Measurements from ENCODE around the gene ZFAND6. TPM values are rescaled to one million over a fixed set of nuclear protein-coding genes. Genes with fewer than 3 reads are reported as not detected.

ZFAND6 gene
- total RNA-seq, 1 donor from 2014 or later: 84.9 TPM

DNA sequence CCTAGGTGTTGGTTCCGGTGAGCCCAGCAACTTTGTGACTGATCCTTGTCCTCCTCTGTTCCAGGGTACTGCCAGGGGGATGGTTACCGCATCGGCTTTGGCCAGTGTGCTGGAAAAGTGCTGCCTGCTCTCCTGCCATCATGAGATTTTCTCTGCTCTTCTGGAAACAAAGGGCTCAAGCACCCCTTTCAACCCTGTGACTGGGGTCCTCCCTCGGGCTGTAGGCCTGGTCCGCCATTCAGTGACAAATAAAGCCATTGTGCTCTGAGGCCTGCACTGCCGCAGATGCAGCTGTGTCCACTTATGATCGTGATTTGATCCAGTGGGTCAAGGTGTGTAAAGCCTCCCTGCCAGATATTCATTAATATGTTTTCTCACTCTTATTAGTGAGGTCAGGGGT, 126.6 kb downstream of the ZFAND6 start:
- no peak for DNase-seq (ENCODE audit: extremely low read depth, low read depth, low spot score)

DNA sequence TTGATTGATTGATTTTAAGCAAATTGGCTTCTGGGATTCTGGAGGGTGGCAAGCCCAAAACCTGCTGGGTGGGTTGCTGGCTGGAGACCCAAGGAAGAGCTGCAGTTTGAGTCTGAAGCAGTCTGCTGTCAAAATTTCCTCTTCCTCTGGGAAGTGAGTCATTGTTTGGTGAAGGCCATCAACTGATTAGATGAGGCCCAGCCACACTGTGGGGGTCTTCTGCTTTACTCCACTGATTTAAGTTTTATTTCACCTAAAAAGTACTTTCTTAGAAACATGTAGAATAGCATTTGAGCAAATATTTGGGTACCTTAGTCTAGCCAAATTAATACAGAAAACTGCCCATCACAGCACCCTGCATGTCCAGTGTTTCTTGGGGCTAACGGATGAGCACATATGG, 127.1 kb downstream of the ZFAND6 start:
- no peak for DNase-seq (ENCODE audit: extremely low read depth, low read depth, low spot score)

Other genes starting within 250 kb of the ZFAND6 start
- 3.8 and 18.7 TPM in 2 replicates for gene MTHFS, start 162.7 kb upstream of the ZFAND6 start, total RNA-seq
- not detected in 2 replicates for gene BCL2A1, start 88.5 kb upstream of the ZFAND6 start, total RNA-seq
- gene FAH, start 93.3 kb downstream of the ZFAND6 start, total RNA-seq: 14.9 and 23.9 TPM in 2 replicates
- not detected in 2 replicates for gene CTXND1, start 192.5 kb downstream of the ZFAND6 start, total RNA-seq